MM.1S (cell line): ENCODE results near the gene DBNDD1.

Experiments used
- CTCF ChIP-seq: fragments of 300-600 bp; sonication (generic); IDR thresholded peaks from 2 replicates; pipeline ENCODE4 v1.5.1; 2016; ENCODE audit warnings: antibody characterized with exemption, low read length, mixed read lengths
- EZH2 ChIP-seq: fragments of 300-600 bp; sonication (generic); optimal IDR thresholded peaks from 2 replicates; pipeline ENCODE3; 2017; ENCODE audit warnings: low read depth, mild to moderate bottlenecking, antibody characterized with exemption, low read length, mixed read lengths

GRCh38 chr16:90004577-90004976, 14.7 kb downstream of the DBNDD1 start:
- TF ChIP-seq EZH2 (no peak), CTCF (no peak)
